ENCODE measurements around the gene MFN2. TPM values are rescaled to one million over a fixed set of nuclear protein-coding genes. Genes with fewer than 3 reads are reported as not detected.

MFN2 gene
- total and polyA plus RNA-seq, 9 of the 15 experiments (the other 6 are each of a cell fraction or from before 2014, with no cell fraction given) = 10.5 to 158 (median 87.1) TPM

DNA sequence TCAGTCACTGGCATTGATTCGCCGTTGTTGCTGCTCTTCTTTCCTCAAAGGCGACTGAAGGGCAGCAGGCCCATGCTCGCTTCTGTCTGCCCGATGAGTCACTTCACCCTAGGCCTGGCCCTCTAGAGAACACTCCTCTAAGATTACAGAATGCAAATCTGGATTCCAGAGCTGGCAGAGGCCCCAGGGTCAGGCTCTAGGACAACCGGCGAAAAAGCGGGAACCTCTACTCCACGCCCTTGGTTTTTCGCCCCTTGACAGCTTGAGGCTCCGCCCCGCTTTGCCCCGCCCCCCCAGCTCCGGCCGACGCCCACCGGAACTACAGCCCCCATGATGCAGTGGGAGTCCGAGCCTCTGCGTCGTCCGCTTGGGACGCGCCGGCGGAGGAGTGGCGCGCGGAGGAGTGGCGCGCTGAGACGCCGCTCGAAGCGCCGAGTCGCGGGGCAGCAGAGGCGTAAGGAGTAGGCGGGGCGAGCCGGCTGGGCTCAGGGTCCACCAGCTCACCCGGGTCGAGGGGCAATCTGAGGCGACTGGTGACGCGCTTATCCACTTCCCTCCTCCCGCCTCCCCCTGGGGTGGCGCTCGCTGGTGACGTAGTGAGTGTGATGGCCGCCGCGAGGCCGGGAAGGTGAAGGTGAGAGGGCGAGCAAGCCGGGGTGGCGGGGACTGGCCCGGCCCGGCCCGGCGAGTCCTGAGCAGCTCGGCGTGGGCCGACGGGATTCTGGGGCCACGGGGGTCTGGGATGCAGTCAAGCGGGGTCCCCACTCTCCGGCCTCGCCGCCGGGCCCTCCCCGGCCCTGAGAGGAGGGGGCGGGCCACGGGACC is at the start of gene MFN2 (continued):
- TF ChIP-seq, protein P1, sequence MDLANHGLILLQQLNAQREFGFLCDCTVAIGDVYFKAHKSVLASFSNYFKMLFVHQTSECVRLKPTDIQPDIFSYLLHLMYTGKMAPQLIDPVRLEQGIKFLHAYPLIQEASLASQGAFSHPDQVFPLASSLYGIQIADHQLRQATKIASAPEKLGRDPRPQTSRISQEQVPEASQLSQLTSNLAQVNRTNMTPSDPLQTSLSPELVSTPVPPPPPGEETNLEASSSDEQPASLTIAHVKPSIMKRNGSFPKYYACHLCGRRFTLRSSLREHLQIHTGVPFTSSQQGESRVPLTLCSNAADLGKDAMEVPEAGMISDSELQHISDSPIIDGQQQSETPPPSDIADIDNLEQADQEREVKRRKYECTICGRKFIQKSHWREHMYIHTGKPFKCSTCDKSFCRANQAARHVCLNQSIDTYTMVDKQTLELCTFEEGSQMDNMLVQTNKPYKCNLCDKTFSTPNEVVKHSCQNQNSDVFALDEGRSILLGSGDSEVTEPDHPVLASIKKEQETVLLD (IDR thresholded peaks at IDR 0.05) = peak; percentile 84
- TF ChIP-seq CHD2 (IDR thresholded peaks at IDR 0.05; ENCODE audit: low read depth, low read length) (peak; percentile 55), ZBTB7A (IDR thresholded peaks at IDR 0.05; ENCODE audit: borderline replicate concordance, control insufficient read depth, low read depth, low read length) (peak; percentile 88), ATF7 (IDR thresholded peaks at IDR 0.05) (peak; percentile 96), HCFC1 (IDR thresholded peaks at IDR 0.05; ENCODE audit: low read depth, low read length) (peak; percentile 96), SP1 (CRISPR knock-in tag; IDR thresholded peaks at IDR 0.05) (peak; percentile 97), TFAM (CRISPR knock-in tag; conservative IDR thresholded peaks at IDR 0.05) (no peak), RAD21 (CRISPR knock-in tag; conservative IDR thresholded peaks at IDR 0.05 in 1 of 2, IDR thresholded peaks at IDR 0.05 in 1 of 2) (no peak), ZNF445 (CRISPR knock-in tag; IDR thresholded peaks at IDR 0.05; ENCODE audit: low read depth) (no peak), TBP (optimal IDR thresholded peaks at IDR 0.05; ENCODE audit: low read depth, low read length) (peak; percentile 90), HDAC6 (IDR thresholded peaks at IDR 0.05; ENCODE audit: low read depth, low read length) (no peak), KLF6 (CRISPR knock-in tag; IDR thresholded peaks at IDR 0.05; ENCODE audit: borderline replicate concordance) (no peak), SIX5 (IDR thresholded peaks at IDR 0.05; ENCODE audit: borderline replicate concordance in 1 of 2, insufficient read depth in 1 of 2, low read depth in 1 of 2, low read length in 2 of 2) (peak; percentile 65 to 87), ZNF263 (CRISPR knock-in tag; IDR thresholded peaks at IDR 0.05; ENCODE audit: borderline replicate concordance) (no peak; the same call in 1 of the 2 replicates), PTRF (tag; IDR thresholded peaks at IDR 0.05) (no peak), BDP1 (IDR thresholded peaks at IDR 0.05; ENCODE audit: insufficient read depth, insufficient read length) (no peak), CBX1 (IDR thresholded peaks at IDR 0.05; ENCODE audit: low read depth) (peak; percentile 76; the same call in 1 of the 2 replicates), ZNF764 (CRISPR knock-in tag; IDR thresholded peaks at IDR 0.05; ENCODE audit: low read depth) (0 out of 2 replicates have a peak, but pooled peaks have one; percentile 18), TAF1 (IDR thresholded peaks at IDR 0.05; ENCODE audit: control insufficient read depth, extremely low read depth, insufficient read depth, low read length, severe bottlenecking) (peak; percentile 98)
- TF ChIP-seq, protein P2, sequence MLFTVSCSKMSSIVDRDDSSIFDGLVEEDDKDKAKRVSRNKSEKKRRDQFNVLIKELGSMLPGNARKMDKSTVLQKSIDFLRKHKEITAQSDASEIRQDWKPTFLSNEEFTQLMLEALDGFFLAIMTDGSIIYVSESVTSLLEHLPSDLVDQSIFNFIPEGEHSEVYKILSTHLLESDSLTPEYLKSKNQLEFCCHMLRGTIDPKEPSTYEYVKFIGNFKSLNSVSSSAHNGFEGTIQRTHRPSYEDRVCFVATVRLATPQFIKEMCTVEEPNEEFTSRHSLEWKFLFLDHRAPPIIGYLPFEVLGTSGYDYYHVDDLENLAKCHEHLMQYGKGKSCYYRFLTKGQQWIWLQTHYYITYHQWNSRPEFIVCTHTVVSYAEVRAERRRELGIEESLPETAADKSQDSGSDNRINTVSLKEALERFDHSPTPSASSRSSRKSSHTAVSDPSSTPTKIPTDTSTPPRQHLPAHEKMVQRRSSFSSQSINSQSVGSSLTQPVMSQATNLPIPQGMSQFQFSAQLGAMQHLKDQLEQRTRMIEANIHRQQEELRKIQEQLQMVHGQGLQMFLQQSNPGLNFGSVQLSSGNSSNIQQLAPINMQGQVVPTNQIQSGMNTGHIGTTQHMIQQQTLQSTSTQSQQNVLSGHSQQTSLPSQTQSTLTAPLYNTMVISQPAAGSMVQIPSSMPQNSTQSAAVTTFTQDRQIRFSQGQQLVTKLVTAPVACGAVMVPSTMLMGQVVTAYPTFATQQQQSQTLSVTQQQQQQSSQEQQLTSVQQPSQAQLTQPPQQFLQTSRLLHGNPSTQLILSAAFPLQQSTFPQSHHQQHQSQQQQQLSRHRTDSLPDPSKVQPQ (CRISPR knock-in tag; IDR thresholded peaks at IDR 0.05; ENCODE audit: borderline replicate concordance) = no peak
- TF ChIP-seq, protein P3, sequence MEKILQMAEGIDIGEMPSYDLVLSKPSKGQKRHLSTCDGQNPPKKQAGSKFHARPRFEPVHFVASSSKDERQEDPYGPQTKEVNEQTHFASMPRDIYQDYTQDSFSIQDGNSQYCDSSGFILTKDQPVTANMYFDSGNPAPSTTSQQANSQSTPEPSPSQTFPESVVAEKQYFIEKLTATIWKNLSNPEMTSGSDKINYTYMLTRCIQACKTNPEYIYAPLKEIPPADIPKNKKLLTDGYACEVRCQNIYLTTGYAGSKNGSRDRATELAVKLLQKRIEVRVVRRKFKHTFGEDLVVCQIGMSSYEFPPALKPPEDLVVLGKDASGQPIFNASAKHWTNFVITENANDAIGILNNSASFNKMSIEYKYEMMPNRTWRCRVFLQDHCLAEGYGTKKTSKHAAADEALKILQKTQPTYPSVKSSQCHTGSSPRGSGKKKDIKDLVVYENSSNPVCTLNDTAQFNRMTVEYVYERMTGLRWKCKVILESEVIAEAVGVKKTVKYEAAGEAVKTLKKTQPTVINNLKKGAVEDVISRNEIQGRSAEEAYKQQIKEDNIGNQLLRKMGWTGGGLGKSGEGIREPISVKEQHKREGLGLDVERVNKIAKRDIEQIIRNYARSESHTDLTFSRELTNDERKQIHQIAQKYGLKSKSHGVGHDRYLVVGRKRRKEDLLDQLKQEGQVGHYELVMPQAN (IDR thresholded peaks at IDR 0.05; ENCODE audit: borderline replicate concordance) = peak; percentile 51
